ENCODE data around the gene TP63. TPM values are rescaled to one million over a fixed set of nuclear protein-coding genes. Genes with fewer than 3 reads are reported as not detected.
A peak's percentile ranks its signal among the peaks of the same experiment; 100 is the strongest.

TP63 gene
- total RNA-seq, 1 donor: 1.8 TPM

- Histone ChIP-seq H3K4me3 (ENCODE audit: insufficient read depth, low read length) (no peak overlapping the region), H2AFZ (ENCODE audit: low read length) (no peak overlapping the region), H3K9me3 (ENCODE audit: low read depth, low read length) (no peaks in the 10 kb centered on the region), H3K4me2 (ENCODE audit: insufficient read depth, low read length) (no peak overlapping the region), H4K20me1 (ENCODE audit: insufficient read depth, low read length) (no peaks in the 10 kb centered on the region), H3K27me3 (ENCODE audit: insufficient read depth, low read length) (no peaks in the 10 kb centered on the region), H3K79me2 (ENCODE audit: insufficient read depth, low read length) (no peaks in the 10 kb centered on the region), H3K4me1 (ENCODE audit: insufficient read depth, low read length) (no peaks in the 10 kb centered on the region), H3K27ac (ENCODE audit: low read depth, low read length) (no peak overlapping the region), H3K36me3 (ENCODE audit: insufficient read depth, low read length) (no peaks in the 10 kb centered on the region)
- TF ChIP-seq, protein P1, sequence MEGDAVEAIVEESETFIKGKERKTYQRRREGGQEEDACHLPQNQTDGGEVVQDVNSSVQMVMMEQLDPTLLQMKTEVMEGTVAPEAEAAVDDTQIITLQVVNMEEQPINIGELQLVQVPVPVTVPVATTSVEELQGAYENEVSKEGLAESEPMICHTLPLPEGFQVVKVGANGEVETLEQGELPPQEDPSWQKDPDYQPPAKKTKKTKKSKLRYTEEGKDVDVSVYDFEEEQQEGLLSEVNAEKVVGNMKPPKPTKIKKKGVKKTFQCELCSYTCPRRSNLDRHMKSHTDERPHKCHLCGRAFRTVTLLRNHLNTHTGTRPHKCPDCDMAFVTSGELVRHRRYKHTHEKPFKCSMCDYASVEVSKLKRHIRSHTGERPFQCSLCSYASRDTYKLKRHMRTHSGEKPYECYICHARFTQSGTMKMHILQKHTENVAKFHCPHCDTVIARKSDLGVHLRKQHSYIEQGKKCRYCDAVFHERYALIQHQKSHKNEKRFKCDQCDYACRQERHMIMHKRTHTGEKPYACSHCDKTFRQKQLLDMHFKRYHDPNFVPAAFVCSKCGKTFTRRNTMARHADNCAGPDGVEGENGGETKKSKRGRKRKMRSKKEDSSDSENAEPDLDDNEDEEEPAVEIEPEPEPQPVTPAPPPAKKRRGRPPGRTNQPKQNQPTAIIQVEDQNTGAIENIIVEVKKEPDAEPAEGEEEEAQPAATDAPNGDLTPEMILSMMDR (IDR thresholded peaks at IDR 0.05; ENCODE audit: extremely low read depth, low read depth, low read length): no peak
- no peak for DNase-seq (ENCODE audit: insufficient read length, low spot score, missing footprints)
Measured at GRCh38 chr3:189646853-189647542, 15.8 kb downstream of the TP63 start.

- H3K27ac ChIP-seq (ENCODE audit: low read depth, low read length): no peak overlapping the region
- no peaks in the 10 kb centered on the region for H3K4me1 ChIP-seq (ENCODE audit: insufficient read depth, low read length)
- H2AFZ ChIP-seq (ENCODE audit: low read length): no peak overlapping the region
- peak; percentile 5 for DNase-seq (ENCODE audit: insufficient read length, low spot score, missing footprints)
- H3K4me3 ChIP-seq (ENCODE audit: insufficient read depth, low read length): no peak overlapping the region
- H4K20me1 ChIP-seq (ENCODE audit: insufficient read depth, low read length): no peaks in the 10 kb centered on the region
- no peaks in the 10 kb centered on the region for H3K9me3 ChIP-seq (ENCODE audit: low read depth, low read length)
- H3K4me2 ChIP-seq (ENCODE audit: insufficient read depth, low read length): no peak overlapping the region
- H3K27me3 ChIP-seq (ENCODE audit: insufficient read depth, low read length): no peaks in the 10 kb centered on the region
- no peaks in the 10 kb centered on the region for H3K36me3 ChIP-seq (ENCODE audit: insufficient read depth, low read length)
- H3K79me2 ChIP-seq (ENCODE audit: insufficient read depth, low read length): no peaks in the 10 kb centered on the region
- TF ChIP-seq, protein P1 (IDR thresholded peaks at IDR 0.05; ENCODE audit: extremely low read depth, low read depth, low read length): peak; percentile 51
Measured at GRCh38 chr3:189652042-189652441, 20.9 kb downstream of the TP63 start.

DNA sequence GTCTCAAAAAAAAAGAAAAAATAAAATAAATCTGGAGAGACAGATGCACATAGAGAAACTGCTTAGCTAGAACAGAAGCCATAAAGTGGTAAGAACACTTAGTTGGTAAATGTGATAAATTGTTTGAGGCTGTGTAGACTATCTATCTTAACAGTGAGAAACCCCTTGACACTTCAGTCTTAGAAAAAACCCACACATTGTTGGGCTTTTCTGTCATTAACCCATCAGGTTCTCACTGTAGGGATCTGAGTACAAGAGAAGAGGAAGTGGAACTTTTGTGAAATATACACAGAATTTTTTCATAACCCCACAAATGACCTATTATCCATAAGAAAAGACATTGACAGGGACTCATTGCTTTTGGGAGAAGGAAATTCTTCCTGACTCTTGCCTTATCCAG lies 24.4 kb downstream of the TP63 start:
- Histone ChIP-seq H3K9me3 (ENCODE audit: low read depth, low read length) (no peaks in the 10 kb centered on the region), H4K20me1 (ENCODE audit: insufficient read depth, low read length) (no peaks in the 10 kb centered on the region), H3K4me1 (ENCODE audit: insufficient read depth, low read length) (no peaks in the 10 kb centered on the region), H2AFZ (ENCODE audit: low read length) (no peak overlapping the region), H3K36me3 (ENCODE audit: insufficient read depth, low read length) (no peaks in the 10 kb centered on the region), H3K4me3 (ENCODE audit: insufficient read depth, low read length) (no peak overlapping the region), H3K79me2 (ENCODE audit: insufficient read depth, low read length) (no peaks in the 10 kb centered on the region), H3K27me3 (ENCODE audit: insufficient read depth, low read length) (no peaks in the 10 kb centered on the region), H3K27ac (ENCODE audit: low read depth, low read length) (no peak overlapping the region), H3K4me2 (ENCODE audit: insufficient read depth, low read length) (no peak overlapping the region)
- DNase-seq (ENCODE audit: insufficient read length, low spot score, missing footprints): no peak
- TF ChIP-seq, protein P1 (IDR thresholded peaks at IDR 0.05; ENCODE audit: extremely low read depth, low read depth, low read length): no peak

DNA sequence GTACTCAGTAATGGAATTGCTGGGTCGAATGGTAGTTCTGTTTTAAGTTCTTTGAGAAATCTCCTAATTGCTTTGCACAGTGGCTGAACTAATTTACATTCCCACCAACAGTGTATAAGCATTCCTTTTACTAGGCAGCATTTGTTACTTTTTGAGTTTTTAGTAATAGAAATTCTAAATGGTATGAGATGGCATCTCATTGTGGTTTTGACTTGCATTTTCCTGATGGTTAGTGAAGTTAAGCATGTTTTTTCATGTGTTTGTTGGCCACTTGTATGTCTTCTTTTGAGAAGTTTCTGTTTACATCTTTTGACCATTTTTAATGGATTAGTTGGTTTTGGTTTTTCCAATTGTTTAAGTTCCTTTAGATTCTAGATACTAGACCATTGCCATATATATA lies 28.4 kb downstream of the TP63 start:
- H3K79me2 ChIP-seq (ENCODE audit: insufficient read depth, low read length): no peaks in the 10 kb centered on the region
- H3K4me3 ChIP-seq (ENCODE audit: insufficient read depth, low read length): no peak overlapping the region
- no peaks in the 10 kb centered on the region for H3K27me3 ChIP-seq (ENCODE audit: insufficient read depth, low read length)
- H3K27ac ChIP-seq (ENCODE audit: low read depth, low read length): no peak overlapping the region
- H2AFZ ChIP-seq (ENCODE audit: low read length): no peak overlapping the region
- H3K36me3 ChIP-seq (ENCODE audit: insufficient read depth, low read length): no peaks in the 10 kb centered on the region
- no peak overlapping the region for H3K4me2 ChIP-seq (ENCODE audit: insufficient read depth, low read length)
- no peak for DNase-seq (ENCODE audit: insufficient read length, low spot score, missing footprints)
- no peaks in the 10 kb centered on the region for H4K20me1 ChIP-seq (ENCODE audit: insufficient read depth, low read length)
- H3K9me3 ChIP-seq (ENCODE audit: low read depth, low read length): no peaks in the 10 kb centered on the region
- peaks cover 7% of the 10 kb centered on the region for H3K4me1 ChIP-seq (ENCODE audit: insufficient read depth, low read length)
- TF ChIP-seq, protein P1 (IDR thresholded peaks at IDR 0.05; ENCODE audit: extremely low read depth, low read depth, low read length): no peak

Data from osteoblast (primary cell).